ENCODE results near the gene MAP1LC3C.

DNA sequence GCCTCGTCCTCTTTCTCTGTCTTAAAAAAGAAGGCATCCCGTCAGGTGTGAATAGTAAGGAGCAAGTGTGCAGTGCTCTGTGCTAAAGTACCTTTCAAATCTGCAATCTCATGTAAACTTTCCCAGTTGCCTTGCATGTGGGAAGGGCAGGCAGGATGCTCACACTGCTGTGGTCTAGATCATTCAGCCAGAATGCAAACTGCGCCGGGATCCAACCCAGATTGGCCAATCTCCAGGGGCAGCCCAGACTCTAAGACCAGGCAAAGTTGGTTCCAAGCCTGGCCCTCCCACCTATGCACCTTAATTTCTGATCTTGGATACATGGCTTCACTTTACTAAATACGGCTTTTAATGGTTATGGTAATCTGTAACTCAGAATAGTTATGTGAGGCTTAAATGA is 3.2 kb upstream of the MAP1LC3C start:
- no peak for TF ChIP-seq SMC3 (conservative IDR thresholded peaks at IDR 0.05; ENCODE audit: poor library complexity)
- TF ChIP-seq, protein P1, sequence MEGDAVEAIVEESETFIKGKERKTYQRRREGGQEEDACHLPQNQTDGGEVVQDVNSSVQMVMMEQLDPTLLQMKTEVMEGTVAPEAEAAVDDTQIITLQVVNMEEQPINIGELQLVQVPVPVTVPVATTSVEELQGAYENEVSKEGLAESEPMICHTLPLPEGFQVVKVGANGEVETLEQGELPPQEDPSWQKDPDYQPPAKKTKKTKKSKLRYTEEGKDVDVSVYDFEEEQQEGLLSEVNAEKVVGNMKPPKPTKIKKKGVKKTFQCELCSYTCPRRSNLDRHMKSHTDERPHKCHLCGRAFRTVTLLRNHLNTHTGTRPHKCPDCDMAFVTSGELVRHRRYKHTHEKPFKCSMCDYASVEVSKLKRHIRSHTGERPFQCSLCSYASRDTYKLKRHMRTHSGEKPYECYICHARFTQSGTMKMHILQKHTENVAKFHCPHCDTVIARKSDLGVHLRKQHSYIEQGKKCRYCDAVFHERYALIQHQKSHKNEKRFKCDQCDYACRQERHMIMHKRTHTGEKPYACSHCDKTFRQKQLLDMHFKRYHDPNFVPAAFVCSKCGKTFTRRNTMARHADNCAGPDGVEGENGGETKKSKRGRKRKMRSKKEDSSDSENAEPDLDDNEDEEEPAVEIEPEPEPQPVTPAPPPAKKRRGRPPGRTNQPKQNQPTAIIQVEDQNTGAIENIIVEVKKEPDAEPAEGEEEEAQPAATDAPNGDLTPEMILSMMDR (IDR thresholded peaks at IDR 0.05; ENCODE audit: poor library complexity, severe bottlenecking): no peak

All from neural cell (in vitro differentiated cells).